ENCODE measurements around the gene ELMO2.
A peak's percentile ranks its signal among the peaks of the same experiment; 100 is the strongest.

The ELMO2 gene

GRCh38 chr20:46406986-46407670, 713 bp upstream of the ELMO2 start:
- DNase-seq (ENCODE audit: low read depth) = peak; percentile 83
- TF ChIP-seq MAX (IDR thresholded peaks at IDR 0.05; ENCODE audit: low read depth, low read length) = no peak
- TF ChIP-seq CTCF (IDR thresholded peaks at IDR 0.05; ENCODE audit: low read depth, low read length) = no peak
- no peak for TF ChIP-seq MYC (IDR thresholded peaks at IDR 0.05; ENCODE audit: low read depth, low read length)
- no peak for TF ChIP-seq POLR2A (IDR thresholded peaks at IDR 0.05; ENCODE audit: extremely low read depth, insufficient read length)
- peak overlapping the region; percentile 71 for H3K4me3 ChIP-seq (ENCODE audit: low read depth, low read length)

GRCh38 chr20:46402331-46402811, 4.0 kb downstream of the ELMO2 start:
- TF ChIP-seq MAX (IDR thresholded peaks at IDR 0.05; ENCODE audit: low read depth, low read length) (no peak), CTCF (IDR thresholded peaks at IDR 0.05; ENCODE audit: low read depth, low read length) (no peak)
- H3K4me3 ChIP-seq (ENCODE audit: low read depth, low read length) = no peak overlapping the region
- DNase-seq (ENCODE audit: low read depth) = no peak

GRCh38 chr20:46401478-46401860, 4.9 kb downstream of the ELMO2 start:
- H3K4me3 ChIP-seq (ENCODE audit: low read depth, low read length) = no peak overlapping the region
- TF ChIP-seq MYC (IDR thresholded peaks at IDR 0.05; ENCODE audit: low read depth, low read length) (no peak), CTCF (IDR thresholded peaks at IDR 0.05; ENCODE audit: low read depth, low read length) (no peak), MAX (IDR thresholded peaks at IDR 0.05; ENCODE audit: low read depth, low read length) (no peak), POLR2A (IDR thresholded peaks at IDR 0.05; ENCODE audit: extremely low read depth, insufficient read length) (no peak)
- DNase-seq (ENCODE audit: low read depth) = no peak

GRCh38 chr20:46400828-46401477, 5.5 kb downstream of the ELMO2 start:
- TF ChIP-seq MYC (IDR thresholded peaks at IDR 0.05; ENCODE audit: low read depth, low read length) (no peak), MAX (IDR thresholded peaks at IDR 0.05; ENCODE audit: low read depth, low read length) (peak; percentile 42)
- DNase-seq (ENCODE audit: low read depth) = peak; percentile 80
- H3K4me3 ChIP-seq (ENCODE audit: low read depth, low read length) = peak overlapping the region; percentile 35

- TF ChIP-seq CTCF (IDR thresholded peaks at IDR 0.05; ENCODE audit: low read depth, low read length) (no peak), POLR2A (IDR thresholded peaks at IDR 0.05; ENCODE audit: extremely low read depth, insufficient read length) (no peak), MAX (IDR thresholded peaks at IDR 0.05; ENCODE audit: low read depth, low read length) (peak; percentile 84), MYC (IDR thresholded peaks at IDR 0.05; ENCODE audit: low read depth, low read length) (peak; percentile 55)
- H3K4me3 ChIP-seq (ENCODE audit: low read depth, low read length) = peak overlapping the region; percentile 35
- DNase-seq (ENCODE audit: low read depth) = peak; percentile 89
Observed at GRCh38 chr20:46400253-46400652, 6.2 kb downstream of the ELMO2 start.

GRCh38 chr20:46399401-46399800, 7.0 kb downstream of the ELMO2 start:
- H3K4me3 ChIP-seq (ENCODE audit: low read depth, low read length) = no peak overlapping the region
- no peak for DNase-seq (ENCODE audit: low read depth)
- TF ChIP-seq MAX (IDR thresholded peaks at IDR 0.05; ENCODE audit: low read depth, low read length) = no peak
- TF ChIP-seq CTCF (IDR thresholded peaks at IDR 0.05; ENCODE audit: low read depth, low read length) = no peak
- no peak for TF ChIP-seq POLR2A (IDR thresholded peaks at IDR 0.05; ENCODE audit: extremely low read depth, insufficient read length)
- no peak for TF ChIP-seq MYC (IDR thresholded peaks at IDR 0.05; ENCODE audit: low read depth, low read length)

Measured in NB4 (cell line).